T-helper 1 cell treated with Interleukin-12 subunit alpha and Interleukin-12 subunit beta and Interleukin-4 antibody, amounts not matched to agents 30 ng/mL and 1 ng/mL, for 36 hours (primary cell): ENCODE measurements around the gene DMWD. TPM values are rescaled to one million over a fixed set of nuclear protein-coding genes. Genes with fewer than 3 reads are reported as not detected.
"Not testable (repeated sequence)": the region's sequence is repeated elsewhere in the genome, so short reads cannot be mapped to it uniquely, and the experiment has no call there.

Experiments
- intact Hi-C: fragments of 100-400 bp; cut with micrococcal nuclease; formaldehyde crosslinking; loops from one replicate; pipeline ENCODE4 v1.15.1; 2024
- total RNA-seq: library from RNA; stranded (reverse); gene quantifications from 2 replicates; pipeline ENCODE4 v1.2.3, GENCODE V29; 2022

The DMWD gene
- total RNA-seq, 1 donor from 2014 or later, result 35.1 TPM

GRCh38 chr19:45757695-45758094 is 35.0 kb downstream of the DMWD start:
- intact Hi-C loops, result no loop called here

- intact Hi-C loops, result no loop called here
Observed at GRCh38 chr19:45754323-45754722, 38.3 kb downstream of the DMWD start.

GRCh38 chr19:45753548-45753947 is 39.1 kb downstream of the DMWD start:
- intact Hi-C loops, result no loop called here

GRCh38 chr19:45752639-45753038 is 40.0 kb downstream of the DMWD start:
- intact Hi-C loops, result no loop called here

DNA sequence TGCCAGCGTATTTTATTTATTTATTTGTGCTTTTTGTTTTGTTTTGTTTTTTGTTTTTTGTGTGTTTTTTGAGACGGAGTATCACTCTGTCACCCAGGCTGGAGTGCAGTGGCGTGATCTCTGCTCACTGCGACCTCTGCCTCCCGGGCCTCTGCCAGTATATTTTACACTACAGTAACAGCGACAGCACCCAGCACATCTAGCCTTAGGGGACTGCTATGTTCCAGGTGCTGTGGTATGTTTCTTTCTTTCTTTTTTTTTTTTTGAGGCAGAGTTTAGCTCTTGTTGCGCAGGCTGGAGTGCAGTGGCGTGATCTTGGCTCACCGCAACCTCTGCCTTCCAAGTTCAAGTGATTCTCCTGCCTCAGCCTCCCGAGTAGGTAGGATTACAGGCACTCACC is 41.2 kb downstream of the DMWD start:
- intact Hi-C loops, result not testable (repeated sequence)

GRCh38 chr19:45747513-45747912 is 45.1 kb downstream of the DMWD start:
- intact Hi-C loops, result no loop called here

- intact Hi-C loops, result no loop called here
Observed at GRCh38 chr19:45746866-45747265, 45.8 kb downstream of the DMWD start.

DNA sequence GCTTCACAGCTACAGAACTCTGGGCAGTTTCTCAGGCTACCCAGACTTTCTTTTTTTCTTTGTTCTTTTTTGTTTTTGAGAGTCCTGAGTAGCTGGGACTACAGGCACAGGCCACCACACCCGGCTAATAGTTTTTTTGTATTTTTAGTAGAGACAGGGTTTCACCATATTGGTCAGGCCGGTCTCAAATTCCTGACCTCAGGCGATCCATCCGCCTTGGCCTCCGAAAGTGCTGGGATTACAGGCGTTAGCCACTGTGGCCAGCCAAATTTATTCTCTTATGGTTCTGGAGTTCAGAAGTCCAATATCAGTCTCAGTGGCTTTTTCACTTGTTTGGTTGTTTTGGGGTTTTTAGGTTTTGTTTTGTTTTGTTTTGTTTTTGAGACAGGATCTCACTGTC is 47.0 kb downstream of the DMWD start:
- intact Hi-C loops, result no loop called here

- intact Hi-C loops, result no loop called here
Observed at GRCh38 chr19:45742969-45743368, 49.7 kb downstream of the DMWD start.

DNA sequence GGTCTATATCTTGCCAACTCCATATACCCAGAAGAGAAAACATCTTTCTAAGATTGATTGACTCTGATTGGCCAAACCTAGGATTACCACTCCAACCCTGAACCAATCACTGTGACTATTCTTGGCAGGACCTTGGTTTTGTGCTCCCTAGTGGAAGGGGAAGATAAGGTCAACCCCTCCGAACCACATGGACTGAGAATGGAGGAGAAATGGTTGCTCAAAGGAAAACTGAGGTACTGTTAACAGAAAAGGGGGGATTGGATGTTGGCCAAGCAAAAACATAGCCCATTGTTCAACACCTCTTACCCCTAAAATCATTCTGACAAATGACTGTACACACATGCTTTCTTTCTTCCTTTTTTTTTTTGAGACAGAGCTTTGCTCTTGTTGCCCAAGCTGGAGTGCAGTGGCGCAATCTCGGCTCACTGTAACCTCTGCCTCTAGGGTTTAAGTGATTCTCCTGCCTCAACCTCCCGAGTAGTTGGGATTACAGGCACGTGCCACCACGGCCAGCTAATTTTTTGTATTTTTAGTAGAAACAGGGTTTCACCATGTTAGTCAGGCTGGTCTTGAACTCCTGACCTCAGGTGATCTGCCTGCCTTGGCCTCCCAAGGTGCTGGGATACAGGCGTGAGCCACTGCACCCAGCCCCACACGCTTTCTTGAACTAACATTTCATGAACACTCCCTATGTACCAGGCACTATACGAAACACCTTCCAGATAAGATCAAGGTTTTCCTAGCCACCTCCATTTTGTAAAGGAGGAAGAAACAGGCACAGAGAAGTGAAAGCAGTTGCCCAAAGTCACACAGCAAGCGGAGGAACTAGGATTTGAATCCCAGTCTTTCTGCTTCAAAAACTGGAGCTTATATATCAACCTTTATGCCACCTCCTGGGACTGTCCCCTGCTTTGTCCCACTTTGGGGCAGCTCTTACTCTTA is 52.9 kb downstream of the DMWD start:
- intact Hi-C loops, result no loop called here

DNA sequence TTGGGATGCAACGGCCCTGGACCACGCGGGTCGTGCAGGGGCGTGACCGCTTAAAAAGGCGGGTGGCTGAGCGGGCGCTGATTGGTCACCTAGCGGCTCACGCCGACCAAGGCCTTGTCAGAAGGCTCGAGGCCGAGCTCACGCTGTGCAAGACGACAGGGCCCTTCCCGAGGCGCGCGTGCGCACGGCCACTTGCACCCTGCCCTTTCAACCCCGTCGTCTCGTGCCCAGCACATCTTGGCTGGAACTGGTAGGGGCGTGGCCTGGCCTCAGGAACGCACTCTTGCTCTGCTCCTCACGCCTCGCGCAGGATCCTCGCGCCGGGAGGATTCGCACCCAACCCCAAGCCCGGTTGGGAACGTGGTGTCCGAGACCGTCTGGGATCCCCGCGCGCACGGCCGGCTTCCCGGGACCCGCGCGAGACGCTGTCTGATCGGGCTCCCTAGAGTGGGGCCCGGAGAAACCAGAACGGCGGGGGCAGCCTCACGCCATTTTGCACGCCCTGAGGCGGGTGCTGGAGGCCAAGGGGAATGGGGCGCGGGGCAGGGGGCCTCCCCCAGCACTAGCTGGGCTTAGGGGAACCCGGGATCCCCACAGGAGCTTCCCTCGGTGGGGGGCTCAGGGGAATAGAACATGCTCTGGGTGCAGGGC is 59.4 kb downstream of the DMWD start, which contains the start of gene MEIOSIN:
MEIOSIN (plus strand) TSS at position 280 of the 651 bp plus-strand sequence. CDS start 1,938 bp downstream, outside the sequence.
- intact Hi-C loops, result loop anchor here (5.0 kb wide), 1 partner anchor 169 kb away; the partner anchor contains the start of gene MYPOP

Other genes with a start within 250 kb of the DMWD start
- 14.8 and 15.0 TPM in 2 replicates for gene OPA3, start 208.0 kb downstream of the DMWD start, total RNA-seq
- not detected in 2 replicates for gene GPR4, start 190.6 kb downstream of the DMWD start, total RNA-seq
- gene EML2, start 153.4 kb downstream of the DMWD start, total RNA-seq, result 113 and 120 TPM in 2 replicates
- 4.2 and 5.3 TPM in 2 replicates for gene GIPR, start 124.6 kb downstream of the DMWD start, total RNA-seq
- 489 and 509 TPM in 2 replicates for gene SNRPD2, start 100.9 kb downstream of the DMWD start, total RNA-seq
- 6.4 and 10.2 TPM in 2 replicates for gene QPCTL, start 100.2 kb downstream of the DMWD start, total RNA-seq
- 35.1 and 41.9 TPM in 2 replicates for gene FBXO46, start 61.9 kb downstream of the DMWD start, total RNA-seq
- gene MEIOSIN, start 59.4 kb downstream of the DMWD start, total RNA-seq, result not detected in 2 replicates
- gene SIX5, start 23.6 kb downstream of the DMWD start, total RNA-seq, result 1.6 and 2.4 TPM in 2 replicates
- gene DMPK, start 10.4 kb downstream of the DMWD start, total RNA-seq, result 22.5 and 25.9 TPM in 2 replicates
- 0.46 and 0.56 TPM in 2 replicates for gene RSPH6A, start 22.5 kb upstream of the DMWD start, total RNA-seq
- 107 and 111 TPM in 2 replicates for gene SYMPK, start 70.3 kb upstream of the DMWD start, total RNA-seq
- gene FOXA3, start 71.5 kb upstream of the DMWD start, total RNA-seq, result not detected in 2 replicates
- gene IRF2BP1, start 93.3 kb upstream of the DMWD start, total RNA-seq, result 15.2 and 16.3 TPM in 2 replicates
- gene MYPOP, start 109.8 kb upstream of the DMWD start, total RNA-seq, result 9.4 and 10.4 TPM in 2 replicates
- gene NANOS2, start 121.9 kb upstream of the DMWD start, total RNA-seq, result not detected in 2 replicates
- 0.10 and 0.51 TPM in 2 replicates for gene NOVA2, start 181.0 kb upstream of the DMWD start, total RNA-seq
- gene CCDC61, start 202.6 kb upstream of the DMWD start, total RNA-seq, result 24.2 and 24.8 TPM in 2 replicates
- not detected in 2 replicates for gene PGLYRP1, start 230.2 kb upstream of the DMWD start, total RNA-seq
- not detected in 2 replicates for gene IGFL4, start 248.2 kb upstream of the DMWD start, total RNA-seq